GM10248 (cell line): Measurements from ENCODE around the gene ARHGAP26.

Source experiments
- CTCF ChIA-PET: fragments of 300-600 bp; sonication (Branson Sonifier 250); formaldehyde crosslinking; extraction: SDS; loops from one replicate; lab custom pipeline; 2021; ENCODE audit warnings: antibody characterized with exemption; lab: Yijun Ruan, JAX
- POLR2A ChIA-PET: fragments of 350-650 bp; sonication (Branson Sonifier 250); formaldehyde crosslinking; extraction: SDS; loops from one replicate; lab custom pipeline; 2020; ENCODE audit warnings: antibody characterized with exemption; lab: Yijun Ruan, JAX
- DNase-seq: peaks from one replicate; pipeline ENCODE4 v3.0.0; 2012; ENCODE audit errors: extremely low spot score
- TF ChIP-seq, protein P1 (sequence below): IDR thresholded peaks from 2 replicates; pipeline ENCODE4 v1.5.1; 2012; ENCODE audit warnings: mild to moderate bottlenecking, low read depth; ENCODE audit errors: extremely low read depth, missing control alignments, control extremely low read depth

The ARHGAP26 gene

DNA sequence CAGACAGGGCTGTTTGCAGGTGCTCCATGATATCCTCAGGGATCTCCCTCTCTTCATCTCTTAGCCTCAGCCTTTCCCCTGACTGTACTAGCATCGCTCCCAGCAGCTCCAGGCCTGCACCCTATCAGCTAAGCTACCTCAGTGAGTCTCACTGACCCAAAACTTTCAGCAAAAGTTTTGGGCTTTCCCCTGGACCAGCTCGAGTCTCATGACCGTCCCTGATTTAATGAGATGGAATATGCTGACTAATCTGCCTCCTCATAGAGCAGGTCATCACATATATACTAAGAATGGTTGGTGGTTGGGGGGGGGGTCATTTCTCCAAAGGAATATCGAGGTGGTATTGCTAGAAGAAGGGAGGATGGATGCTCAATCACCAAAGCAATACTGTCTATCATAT is 481.8 kb downstream of the ARHGAP26 start:
- ChIA-PET POLR2A (no interaction called here), CTCF (interaction anchor here (0.9 to 3.2 kb wide), 2 partner anchors 11 to 22 kb away, joined by 4 to 13 read pairs; no protein-coding TSS in a partner anchor)
- TF ChIP-seq, protein P1, sequence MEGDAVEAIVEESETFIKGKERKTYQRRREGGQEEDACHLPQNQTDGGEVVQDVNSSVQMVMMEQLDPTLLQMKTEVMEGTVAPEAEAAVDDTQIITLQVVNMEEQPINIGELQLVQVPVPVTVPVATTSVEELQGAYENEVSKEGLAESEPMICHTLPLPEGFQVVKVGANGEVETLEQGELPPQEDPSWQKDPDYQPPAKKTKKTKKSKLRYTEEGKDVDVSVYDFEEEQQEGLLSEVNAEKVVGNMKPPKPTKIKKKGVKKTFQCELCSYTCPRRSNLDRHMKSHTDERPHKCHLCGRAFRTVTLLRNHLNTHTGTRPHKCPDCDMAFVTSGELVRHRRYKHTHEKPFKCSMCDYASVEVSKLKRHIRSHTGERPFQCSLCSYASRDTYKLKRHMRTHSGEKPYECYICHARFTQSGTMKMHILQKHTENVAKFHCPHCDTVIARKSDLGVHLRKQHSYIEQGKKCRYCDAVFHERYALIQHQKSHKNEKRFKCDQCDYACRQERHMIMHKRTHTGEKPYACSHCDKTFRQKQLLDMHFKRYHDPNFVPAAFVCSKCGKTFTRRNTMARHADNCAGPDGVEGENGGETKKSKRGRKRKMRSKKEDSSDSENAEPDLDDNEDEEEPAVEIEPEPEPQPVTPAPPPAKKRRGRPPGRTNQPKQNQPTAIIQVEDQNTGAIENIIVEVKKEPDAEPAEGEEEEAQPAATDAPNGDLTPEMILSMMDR: no peak
- DNase-seq: no peak

DNA sequence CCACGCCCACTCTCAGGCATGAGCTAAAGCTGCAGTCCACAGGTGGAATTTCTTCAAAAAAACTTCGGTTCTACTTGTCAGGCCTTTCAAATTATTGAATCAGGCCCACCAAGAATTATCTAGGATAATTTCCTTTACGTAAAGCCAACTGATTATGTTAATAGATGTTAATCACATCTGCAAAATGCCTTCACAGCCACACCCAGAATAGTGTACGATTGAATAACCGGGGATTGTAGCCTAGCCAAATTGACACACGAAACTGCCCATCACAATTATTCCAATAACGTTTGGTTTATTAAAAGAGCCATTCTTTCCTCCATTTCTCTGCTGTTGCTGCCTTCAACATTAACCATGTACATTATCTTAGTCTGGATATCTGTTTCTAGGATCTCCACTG is 484.6 kb downstream of the ARHGAP26 start:
- CTCF ChIA-PET: interaction anchor here (1.3 kb wide), 1 partner anchor 252 kb away, joined by 3 read pairs; no protein-coding TSS in a partner anchor
- no peak for DNase-seq
- TF ChIP-seq, protein P1: no peak
- POLR2A ChIA-PET: no interaction called here

DNA sequence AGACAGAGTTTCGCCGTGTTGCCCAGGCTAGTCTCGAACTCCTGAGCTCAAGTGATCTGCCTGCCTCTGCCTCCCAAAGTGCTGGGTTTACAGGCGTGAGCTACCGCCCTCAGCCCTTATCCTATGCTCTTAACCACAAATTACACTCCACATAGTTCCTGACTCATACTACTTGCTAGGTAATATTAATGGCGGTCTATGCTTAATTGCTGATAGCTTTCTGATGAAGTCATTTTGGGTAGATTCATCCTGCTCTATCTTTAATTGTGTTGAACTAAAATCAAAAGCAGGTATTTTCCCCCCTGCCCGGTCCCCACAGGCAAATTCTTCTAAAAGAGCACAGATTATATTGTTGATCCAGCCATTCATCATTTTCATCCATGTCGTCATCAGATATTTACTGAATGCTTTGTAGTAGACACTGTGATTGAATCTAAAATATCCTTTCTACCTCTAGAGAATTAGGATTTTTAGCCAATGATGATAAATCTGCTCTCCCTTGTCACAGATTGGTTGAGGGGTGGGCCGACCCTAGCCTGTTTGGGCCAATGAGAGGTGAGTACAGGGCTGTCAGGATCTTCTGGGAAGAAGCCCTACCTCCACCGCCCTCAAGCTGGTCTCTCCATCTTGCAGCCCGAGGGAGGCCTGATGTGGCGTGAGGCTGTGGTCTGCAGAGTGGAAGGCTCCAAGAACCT is 488.5 kb downstream of the ARHGAP26 start:
- CTCF ChIA-PET: interaction anchor here (0.8 to 1.4 kb wide), 3 partner anchors 11 to 23 kb away, joined by 3 to 4 read pairs (median 3); no protein-coding TSS in a partner anchor
- DNase-seq: no peak
- TF ChIP-seq, protein P1: no peak
- POLR2A ChIA-PET: no interaction called here

DNA sequence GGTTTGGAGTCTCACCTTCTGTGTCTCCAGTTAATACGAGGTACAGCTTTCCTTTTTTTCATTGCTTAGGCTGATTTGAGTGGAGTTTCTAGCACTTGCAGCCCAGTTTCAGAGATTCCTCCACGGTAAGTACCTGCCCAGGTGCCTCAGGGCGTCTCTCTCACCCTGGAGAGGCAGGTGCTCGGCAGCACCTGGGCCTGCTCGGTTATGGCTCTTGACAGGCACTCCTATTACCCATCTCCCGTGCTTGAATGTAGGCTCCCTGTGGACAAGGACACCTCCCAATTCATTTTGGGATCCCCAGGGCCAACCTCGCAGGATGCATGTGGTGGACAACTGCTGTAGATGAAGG is 489.1 kb downstream of the ARHGAP26 start:
- CTCF ChIA-PET: interaction anchor here (0.8 to 1.4 kb wide), 3 partner anchors 11 to 24 kb away, joined by 3 to 4 read pairs (median 3); no protein-coding TSS in a partner anchor
- TF ChIP-seq, protein P1: no peak
- POLR2A ChIA-PET: no interaction called here
- DNase-seq: no peak

DNA sequence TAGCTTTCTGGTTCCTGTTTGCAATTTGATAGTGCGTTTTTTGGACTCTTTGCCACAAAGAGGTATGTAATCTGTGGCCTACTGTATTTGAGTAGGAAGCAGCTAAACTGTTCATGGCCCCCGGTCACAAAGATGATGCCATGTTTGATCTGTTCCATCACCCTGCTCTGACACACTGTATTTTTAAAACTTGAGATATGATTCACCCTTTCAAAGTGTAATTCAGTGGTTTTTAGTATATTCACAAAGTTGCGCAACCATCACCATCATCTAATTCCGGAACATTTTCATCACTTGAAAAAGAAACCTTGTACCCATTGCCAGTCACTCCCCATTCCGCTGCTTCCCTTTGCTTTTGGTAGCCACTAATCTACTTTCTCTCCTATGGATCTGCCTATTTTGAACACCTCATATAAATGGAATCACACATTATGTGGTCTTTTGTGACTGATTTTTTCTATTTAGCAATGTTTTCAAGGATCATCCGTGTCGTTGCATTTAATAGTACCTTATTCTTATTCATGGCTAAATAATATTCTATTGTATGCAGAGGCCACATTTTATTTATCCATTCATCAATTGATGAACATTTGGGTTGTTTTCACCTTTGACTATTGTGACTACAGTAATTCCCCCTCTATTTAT is 491.7 kb downstream of the ARHGAP26 start:
- TF ChIP-seq, protein P1: no peak
- ChIA-PET POLR2A (no interaction called here), CTCF (no interaction called here)
- no peak for DNase-seq

DNA sequence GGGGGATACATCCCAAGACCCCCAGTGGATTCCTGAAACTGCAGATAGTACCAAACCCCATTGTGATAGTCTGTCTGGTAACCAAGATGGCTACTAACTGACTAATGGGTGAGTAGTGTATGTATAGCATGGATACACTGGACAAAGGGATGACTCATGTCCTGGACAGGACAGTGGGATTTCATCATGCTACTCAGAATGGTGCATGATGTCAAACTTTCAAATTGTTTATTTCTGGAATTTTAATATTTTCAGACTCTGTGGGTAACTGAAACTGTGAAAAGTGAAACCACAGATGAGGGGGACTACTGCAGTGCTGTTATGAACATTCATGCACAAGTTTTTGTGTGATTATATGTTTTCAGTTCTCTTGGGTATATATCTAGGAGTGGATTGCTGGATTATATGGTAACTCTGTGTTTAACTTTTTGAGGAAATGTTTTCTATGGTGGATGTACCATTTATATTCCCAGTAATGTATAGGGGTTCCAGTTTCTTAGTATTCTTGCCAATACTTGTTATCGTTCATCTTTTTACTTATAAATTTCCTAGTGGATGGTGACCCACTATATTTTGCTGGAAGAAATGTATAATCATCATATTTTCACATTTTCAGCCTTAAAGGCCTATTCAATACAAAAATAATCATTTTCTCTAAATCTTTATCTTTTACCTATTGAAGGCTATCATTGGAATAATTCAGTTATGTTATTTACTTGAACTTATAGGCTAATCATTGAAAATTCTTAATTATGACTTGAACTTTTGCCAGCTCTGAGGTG is 492.4 kb downstream of the ARHGAP26 start:
- CTCF ChIA-PET: interaction anchor here (1.6 kb wide), 1 partner anchor 18 kb away, joined by 3 read pairs; no protein-coding TSS in a partner anchor
- POLR2A ChIA-PET: no interaction called here
- TF ChIP-seq, protein P1: no peak
- DNase-seq: no peak
